ENCODE data around the gene SPEG.

SPEG gene

DNA sequence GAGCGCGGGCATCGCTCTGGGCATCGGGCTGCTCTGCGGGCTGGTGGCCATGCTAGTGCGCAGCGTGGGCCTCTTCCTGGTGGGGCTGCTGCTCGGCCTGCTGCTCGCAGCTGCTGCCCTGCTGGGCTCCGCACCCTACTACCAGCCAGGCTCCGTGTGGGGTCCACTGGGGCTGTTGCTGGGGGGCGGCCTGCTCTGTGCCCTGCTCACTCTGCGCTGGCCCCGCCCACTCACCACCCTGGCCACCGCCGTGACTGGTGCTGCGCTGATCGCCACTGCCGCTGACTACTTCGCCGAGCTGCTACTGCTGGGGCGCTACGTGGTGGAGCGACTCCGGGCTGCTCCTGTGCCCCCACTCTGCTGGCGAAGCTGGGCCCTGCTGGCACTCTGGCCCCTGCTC, 113.0 kb downstream of the SPEG start:
- no peak for DNase-seq (ENCODE audit: low read depth)
- no peak overlapping the region for H3K4me3 ChIP-seq (ENCODE audit: control insufficient read depth, low read depth, low read length)
- TF ChIP-seq, protein P1, sequence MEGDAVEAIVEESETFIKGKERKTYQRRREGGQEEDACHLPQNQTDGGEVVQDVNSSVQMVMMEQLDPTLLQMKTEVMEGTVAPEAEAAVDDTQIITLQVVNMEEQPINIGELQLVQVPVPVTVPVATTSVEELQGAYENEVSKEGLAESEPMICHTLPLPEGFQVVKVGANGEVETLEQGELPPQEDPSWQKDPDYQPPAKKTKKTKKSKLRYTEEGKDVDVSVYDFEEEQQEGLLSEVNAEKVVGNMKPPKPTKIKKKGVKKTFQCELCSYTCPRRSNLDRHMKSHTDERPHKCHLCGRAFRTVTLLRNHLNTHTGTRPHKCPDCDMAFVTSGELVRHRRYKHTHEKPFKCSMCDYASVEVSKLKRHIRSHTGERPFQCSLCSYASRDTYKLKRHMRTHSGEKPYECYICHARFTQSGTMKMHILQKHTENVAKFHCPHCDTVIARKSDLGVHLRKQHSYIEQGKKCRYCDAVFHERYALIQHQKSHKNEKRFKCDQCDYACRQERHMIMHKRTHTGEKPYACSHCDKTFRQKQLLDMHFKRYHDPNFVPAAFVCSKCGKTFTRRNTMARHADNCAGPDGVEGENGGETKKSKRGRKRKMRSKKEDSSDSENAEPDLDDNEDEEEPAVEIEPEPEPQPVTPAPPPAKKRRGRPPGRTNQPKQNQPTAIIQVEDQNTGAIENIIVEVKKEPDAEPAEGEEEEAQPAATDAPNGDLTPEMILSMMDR (conservative IDR thresholded peaks at IDR 0.05; ENCODE audit: control insufficient read depth, insufficient read depth, low read depth, low read length) = no peak

Data from fibroblast of mammary gland (primary cell).